ENCODE data around the gene HBZ.
"Not testable (repeated sequence)": the region's sequence is repeated elsewhere in the genome, so short reads cannot be mapped to it uniquely, and the experiment has no call there.

HBZ gene

GRCh38 chr16:165539-166374 lies 13.3 kb downstream of the HBZ start, which contains the start of gene HBM:
Gene HBM, plus strand, starts transcription at chr16:165978. Its CDS starts 20 bp downstream, at chr16:165998.
- DNase-seq: no peak

- no peak for DNase-seq
Measured at GRCh38 chr16:166375-167121, 14.1 kb downstream of the HBZ start.

- DNase-seq: no peak
Measured at GRCh38 chr16:167122-167690, 14.8 kb downstream of the HBZ start.

GRCh38 chr16:168424-168823 lies 16.0 kb downstream of the HBZ start:
- DNase-seq: no peak

GRCh38 chr16:169014-169413 lies 16.6 kb downstream of the HBZ start:
- no peak for DNase-seq

GRCh38 chr16:170088-170507 lies 17.7 kb downstream of the HBZ start:
- not testable (repeated sequence) for DNase-seq

- DNase-seq: no peak
Measured at GRCh38 chr16:170788-171187, 18.3 kb downstream of the HBZ start.

- not testable (repeated sequence) for DNase-seq
Measured at GRCh38 chr16:172374-172941, 20.0 kb downstream of the HBZ start, which contains the start of gene HBA2. Gene HBA2, plus strand, starts transcription at chr16:172876. Its CDS starts 37 bp downstream, at chr16:172913.

- DNase-seq: not testable (repeated sequence)
Measured at GRCh38 chr16:173211-173854, 20.9 kb downstream of the HBZ start.

- DNase-seq: not testable (repeated sequence)
Measured at GRCh38 chr16:173928-174769, 21.7 kb downstream of the HBZ start.

GRCh38 chr16:175011-175949 lies 22.8 kb downstream of the HBZ start:
- DNase-seq: no peak

GRCh38 chr16:176006-176405 lies 23.6 kb downstream of the HBZ start:
- not testable (repeated sequence) for DNase-seq

- not testable (repeated sequence) for DNase-seq
Measured at GRCh38 chr16:176477-177382, 24.3 kb downstream of the HBZ start, which contains the start of gene HBA1. Gene HBA1, plus strand, starts transcription at chr16:176680. Its CDS starts 37 bp downstream, at chr16:176717.

- no peak for DNase-seq
Measured at GRCh38 chr16:177394-177822, 25.0 kb downstream of the HBZ start.

GRCh38 chr16:177981-178667 lies 25.7 kb downstream of the HBZ start:
- no peak for DNase-seq

GRCh38 chr16:178668-179015 lies 26.2 kb downstream of the HBZ start:
- DNase-seq: no peak

GRCh38 chr16:179211-180092 lies 27.0 kb downstream of the HBZ start:
- DNase-seq: no peak
